ENCODE data around the gene CLIC3.

- TF ChIP-seq EZH2 (IDR thresholded peaks at IDR 0.05) (no peak), FOXP2 (optimal IDR thresholded peaks at IDR 0.05; ENCODE audit: control extremely low read depth, extremely low read length, insufficient read depth) (no peak)
These were observed 6.0 kb downstream of the CLIC3 start for GRCh38 chr9:136990242-136990911.

All from SK-N-MC (cell line).